Esophagus muscularis mucosa (tissue), 4 donors: Measurements from ENCODE around the gene EPHB2. TPM values are rescaled to one million over a fixed set of nuclear protein-coding genes. Genes with fewer than 3 reads are reported as not detected.

Experiments used
- DNase-seq: peaks from one replicate; pipeline ENCODE4 v3.0.0-alpha.2; 2017; ENCODE audit errors: extremely low spot score
- H3K27ac ChIP-seq, 4 donors: fragments of 200-600 bp; sonication (generic); replicated peaks in 1 of 4; 1 replicate in 3 of 4; 2 replicates in 1 of 4; pipeline ENCODE4 v1.5.1; 2016 to 2019; ENCODE audit warnings: mild to moderate bottlenecking in 1 of 4
- H3K27me3 ChIP-seq, 4 donors: fragments of 200-600 bp; sonication (generic); one replicate each; pipeline versions ENCODE4 v1.5.1 to v1.6.0; 2016 to 2019
- H3K36me3 ChIP-seq, 4 donors: fragments of 200-600 bp; sonication (generic); one replicate each; pipeline ENCODE4 v1.5.1; 2016 to 2019
- H3K4me1 ChIP-seq, 4 donors: fragments of 200-600 bp; sonication (generic); one replicate each; pipeline ENCODE4 v1.5.1; 2016 to 2019
- H3K4me3 ChIP-seq, 4 donors: fragments of 200-600 bp; sonication (generic); 1 replicate in 2 of 4; 2 replicates in 2 of 4; pipeline ENCODE4 v1.5.1; 2016 to 2019; ENCODE audit warnings: mild to moderate bottlenecking in 4 of 4, moderate library complexity in 1 of 4
- H3K9me3 ChIP-seq, 4 donors: fragments of 200-600 bp; sonication (generic); 1 replicate in 3 of 4; 2 replicates in 1 of 4; pipeline ENCODE4 v1.5.1; 2016 to 2019
- EP300 ChIP-seq: sonication (generic); formaldehyde crosslinking; IDR thresholded peaks from one replicate; pipeline ENCODE4 v1.6.1; 2017; ENCODE audit warnings: antibody characterized with exemption
- POLR2A ChIP-seq: fragments of 450-650 bp; IDR thresholded peaks from one replicate; pipeline ENCODE4 v1.6.1; 2017; ENCODE audit warnings: antibody characterized with exemption, moderate library complexity, mild to moderate bottlenecking, low read depth
- POLR2AphosphoS5 ChIP-seq, 2 donors: sonication (generic); formaldehyde crosslinking; IDR thresholded peaks; one replicate each; pipeline ENCODE4 v1.6.1; 2017; ENCODE audit warnings: antibody characterized with exemption in 2 of 2
- WGBS: methylation state at CpG from one replicate; pipeline ENCODE4 v1.1.5; 2018; 5-methylcytosine and 5-hydroxymethylcytosine counted together
- intact Hi-C: fragments of 100-400 bp; cut with DNase I; formaldehyde crosslinking; loops from one replicate; pipeline ENCODE4 v1.15.1; 2023
- total RNA-seq, 4 donors: library from RNA; depleted of rRNA; stranded (reverse); fragments of >200 nt; gene quantifications; one replicate each; pipeline versions ENCODE4 v1.1.0 to v1.2.1, GENCODE V29; 2016
- TF ChIP-seq, protein P1 (sequence below), 3 experiments: fragments of 200-600 bp in 2 of 3; fragments of 450-650 bp in 1 of 3; sonication (generic) in 2 of 3; IDR thresholded peaks; one replicate each; pipeline ENCODE4 v1.5.1; 2017 to 2019; ENCODE audit warnings: antibody characterized with exemption in 3 of 3, mild to moderate bottlenecking in 2 of 3, moderate library complexity in 1 of 3

Gene EPHB2
- total RNA-seq, 4 donors from 2014 or later = 1.5 to 3.3 (median 1.9) TPM

DNA sequence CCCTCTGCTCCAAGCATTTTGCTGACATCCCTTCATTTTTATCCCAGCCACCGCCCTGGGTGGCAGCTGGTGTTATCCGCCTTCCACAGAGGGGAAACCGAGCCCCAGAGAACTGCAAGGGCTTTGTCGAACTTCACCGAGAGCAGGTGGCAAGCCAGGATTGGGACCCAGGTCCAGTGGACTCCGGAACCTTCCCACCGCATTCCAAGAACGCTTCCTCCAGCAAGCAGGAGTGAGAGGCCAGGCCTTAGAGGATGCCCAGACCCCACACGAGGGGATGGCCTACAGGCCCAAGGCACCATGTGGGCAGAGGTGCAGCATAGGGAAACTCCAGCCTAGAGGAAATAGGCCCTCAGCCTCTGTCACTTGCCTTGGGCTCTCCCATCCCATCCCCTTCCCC, 90.7 kb downstream of the EPHB2 start:
- DNase-seq = no peak
- 100% methylated on average over 2 of the region's 9 CpGs for WGBS
- intact Hi-C loops = no loop called here
- no peak overlapping the region for H3K27ac ChIP-seq
- peaks cover 0 to 3% (median 0%) of the 10 kb centered on the region in 4 donors for H3K4me1 ChIP-seq
- H3K36me3 ChIP-seq = no peaks in the 10 kb centered on the region
- no peaks in the 10 kb centered on the region for H3K9me3 ChIP-seq
- no peak overlapping the region for H3K4me3 ChIP-seq
- TF ChIP-seq EP300 (no peak), POLR2AphosphoS5 (IDR thresholded peaks at IDR 0.05) (no peak), POLR2A (no peak)
- TF ChIP-seq, protein P1, sequence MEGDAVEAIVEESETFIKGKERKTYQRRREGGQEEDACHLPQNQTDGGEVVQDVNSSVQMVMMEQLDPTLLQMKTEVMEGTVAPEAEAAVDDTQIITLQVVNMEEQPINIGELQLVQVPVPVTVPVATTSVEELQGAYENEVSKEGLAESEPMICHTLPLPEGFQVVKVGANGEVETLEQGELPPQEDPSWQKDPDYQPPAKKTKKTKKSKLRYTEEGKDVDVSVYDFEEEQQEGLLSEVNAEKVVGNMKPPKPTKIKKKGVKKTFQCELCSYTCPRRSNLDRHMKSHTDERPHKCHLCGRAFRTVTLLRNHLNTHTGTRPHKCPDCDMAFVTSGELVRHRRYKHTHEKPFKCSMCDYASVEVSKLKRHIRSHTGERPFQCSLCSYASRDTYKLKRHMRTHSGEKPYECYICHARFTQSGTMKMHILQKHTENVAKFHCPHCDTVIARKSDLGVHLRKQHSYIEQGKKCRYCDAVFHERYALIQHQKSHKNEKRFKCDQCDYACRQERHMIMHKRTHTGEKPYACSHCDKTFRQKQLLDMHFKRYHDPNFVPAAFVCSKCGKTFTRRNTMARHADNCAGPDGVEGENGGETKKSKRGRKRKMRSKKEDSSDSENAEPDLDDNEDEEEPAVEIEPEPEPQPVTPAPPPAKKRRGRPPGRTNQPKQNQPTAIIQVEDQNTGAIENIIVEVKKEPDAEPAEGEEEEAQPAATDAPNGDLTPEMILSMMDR (IDR thresholded peaks at IDR 0.05) = no peak
- peaks cover 0 to 28% (median 0%) of the 10 kb centered on the region in 4 donors for H3K27me3 ChIP-seq

DNA sequence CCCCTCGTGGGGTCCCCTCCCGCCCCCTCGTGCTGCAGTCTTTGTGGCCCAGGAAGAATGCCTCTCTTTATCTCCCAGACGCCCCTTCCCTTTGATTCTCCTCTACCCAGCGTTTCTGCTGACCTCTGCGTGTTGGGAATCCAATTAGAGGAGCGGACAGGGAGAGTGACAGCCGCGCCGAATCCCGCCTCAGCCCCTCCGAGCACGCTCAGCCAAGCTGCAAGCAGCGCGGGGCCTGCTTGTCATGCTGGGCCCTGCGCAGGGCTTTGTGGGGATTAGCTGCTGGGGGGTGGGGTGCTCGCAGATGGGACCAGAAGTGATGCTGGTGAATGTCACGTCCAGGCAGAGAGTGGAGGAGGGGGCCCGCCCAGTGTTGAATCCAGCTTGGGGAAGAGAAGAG, 91.1 kb downstream of the EPHB2 start:
- no peak overlapping the region for H3K4me3 ChIP-seq
- H3K9me3 ChIP-seq = no peaks in the 10 kb centered on the region
- WGBS = 84% methylated on average over 19 of the region's 19 CpGs
- peaks cover 0 to 1% (median 0%) of the 10 kb centered on the region in 4 donors for H3K4me1 ChIP-seq
- TF ChIP-seq, protein P1 (IDR thresholded peaks at IDR 0.05) = no peak
- TF ChIP-seq POLR2AphosphoS5 (IDR thresholded peaks at IDR 0.05) (no peak), EP300 (no peak), POLR2A (no peak)
- peaks cover 0 to 30% (median 0%) of the 10 kb centered on the region in 4 donors for H3K27me3 ChIP-seq
- intact Hi-C loops = no loop called here
- H3K27ac ChIP-seq = no peak overlapping the region
- H3K36me3 ChIP-seq = no peaks in the 10 kb centered on the region
- no peak for DNase-seq

DNA sequence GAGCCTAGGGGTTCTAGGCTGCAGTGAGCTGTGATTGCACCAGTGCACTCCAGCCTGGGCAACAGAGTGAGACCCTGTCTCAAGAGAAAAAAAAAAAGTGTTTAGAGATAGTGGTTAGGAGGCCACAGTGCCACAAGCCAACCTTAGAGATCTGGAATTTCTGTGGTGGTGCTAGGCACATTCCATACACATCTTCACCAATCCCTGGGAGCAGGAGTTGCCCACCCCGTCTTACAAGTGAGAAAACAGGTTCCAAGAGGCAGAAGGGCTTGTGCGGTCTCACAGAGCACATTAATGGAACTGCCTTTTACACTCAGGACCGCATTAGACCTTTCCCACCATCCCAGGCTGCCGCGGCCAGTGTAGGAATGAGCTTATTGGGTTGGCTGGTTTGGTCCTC, 93.2 kb downstream of the EPHB2 start:
- intact Hi-C loops = no loop called here
- H3K27ac ChIP-seq = no peak overlapping the region
- no peaks in the 10 kb centered on the region for H3K36me3 ChIP-seq
- WGBS = 86% methylated on average over 4 of the region's 5 CpGs
- H3K4me3 ChIP-seq = no peak overlapping the region
- no peaks in the 10 kb centered on the region for H3K9me3 ChIP-seq
- no peak for TF ChIP-seq POLR2A
- no peak for TF ChIP-seq POLR2AphosphoS5 (IDR thresholded peaks at IDR 0.05)
- no peak for TF ChIP-seq EP300
- TF ChIP-seq, protein P1 (IDR thresholded peaks at IDR 0.05) = no peak
- H3K27me3 ChIP-seq = peaks cover 0 to 30% (median 0%) of the 10 kb centered on the region in 4 donors
- no peak for DNase-seq
- H3K4me1 ChIP-seq = peaks cover 0 to 13% (median 10%) of the 10 kb centered on the region in 4 donors

DNA sequence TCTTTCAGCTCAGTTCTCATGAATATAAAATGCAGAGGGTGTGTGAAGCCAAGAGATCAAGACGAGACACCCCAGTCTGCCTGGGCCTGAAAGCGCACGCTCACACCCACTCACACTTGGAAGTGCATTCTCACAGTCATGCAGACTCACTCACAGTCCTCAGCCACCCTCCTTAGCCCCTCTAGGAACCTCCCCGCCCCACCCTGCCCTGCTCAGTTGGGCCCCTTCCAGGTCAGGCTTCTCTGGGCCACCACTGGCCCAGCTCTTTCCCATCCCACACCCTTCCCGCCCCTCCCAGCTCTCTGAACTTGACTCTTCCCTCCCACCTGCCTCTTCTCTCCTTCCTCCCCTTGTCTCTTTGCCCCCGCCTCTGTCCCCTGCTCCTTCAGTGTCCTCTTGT, 93.8 kb downstream of the EPHB2 start:
- Histone ChIP-seq H3K9me3 (no peaks in the 10 kb centered on the region), H3K27ac (no peak overlapping the region), H3K4me3 (no peak overlapping the region), H3K27me3 (peaks cover 0 to 30% (median 0%) of the 10 kb centered on the region in 4 donors), H3K36me3 (no peaks in the 10 kb centered on the region), H3K4me1 (peaks cover 0 to 18% (median 16%) of the 10 kb centered on the region in 4 donors)
- 69% methylated on average over 6 of the region's 6 CpGs for WGBS
- no peak for DNase-seq
- intact Hi-C loops = no loop called here
- TF ChIP-seq POLR2A (no peak), EP300 (no peak), POLR2AphosphoS5 (IDR thresholded peaks at IDR 0.05) (no peak)
- TF ChIP-seq, protein P1 (IDR thresholded peaks at IDR 0.05) = no peak

DNA sequence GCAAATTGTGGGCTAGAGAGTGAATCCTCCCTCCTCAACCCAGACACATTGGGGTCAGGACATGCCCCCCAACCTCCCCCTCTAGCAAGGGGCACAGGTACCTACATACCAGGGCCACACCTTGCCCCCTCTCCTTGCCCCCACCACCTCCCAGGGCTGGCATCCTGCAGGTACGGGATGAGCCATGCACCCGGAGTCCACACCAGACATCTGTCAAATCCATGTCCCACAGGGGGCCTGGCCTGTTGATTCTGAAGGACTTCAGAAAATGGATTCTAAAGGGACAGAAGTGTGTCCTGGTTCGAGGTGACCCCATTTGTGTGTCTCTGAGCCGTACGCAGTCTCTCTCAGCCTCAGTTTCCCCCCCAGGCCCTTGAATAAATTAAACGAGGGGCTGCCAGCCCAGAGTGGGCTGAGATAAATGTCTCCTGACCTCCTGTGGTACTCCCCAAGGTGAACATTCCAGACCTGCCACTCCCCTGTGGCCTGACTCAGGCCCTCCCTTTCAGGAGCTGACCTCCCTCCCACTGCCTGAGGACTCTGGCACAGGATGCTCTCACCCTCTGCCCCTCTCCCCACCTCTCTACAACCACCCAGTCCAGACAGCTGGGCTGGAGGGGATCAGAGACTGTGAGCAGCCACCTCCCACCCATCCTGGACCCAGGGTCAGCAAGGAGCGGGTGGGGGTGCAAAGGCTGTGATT, 94.5 kb downstream of the EPHB2 start:
- Histone ChIP-seq H3K9me3 (no peaks in the 10 kb centered on the region), H3K36me3 (no peaks in the 10 kb centered on the region), H3K27me3 (peaks cover 0 to 30% (median 0%) of the 10 kb centered on the region in 4 donors), H3K27ac (no peak overlapping the region), H3K4me1 (peaks cover 0 to 19% (median 18%) of the 10 kb centered on the region in 4 donors), H3K4me3 (no peak overlapping the region)
- DNase-seq = no peak
- intact Hi-C loops = no loop called here
- 58% methylated on average over 2 of the region's 7 CpGs for WGBS
- no peak for TF ChIP-seq POLR2AphosphoS5 (IDR thresholded peaks at IDR 0.05)
- TF ChIP-seq POLR2A = no peak
- no peak for TF ChIP-seq EP300
- TF ChIP-seq, protein P1 (IDR thresholded peaks at IDR 0.05) = no peak
